ENCODE data around the gene GSTA3.
"Not testable (repeated sequence)": the region's sequence is repeated elsewhere in the genome, so short reads cannot be mapped to it uniquely, and the experiment has no call there.

Gene GSTA3

DNA sequence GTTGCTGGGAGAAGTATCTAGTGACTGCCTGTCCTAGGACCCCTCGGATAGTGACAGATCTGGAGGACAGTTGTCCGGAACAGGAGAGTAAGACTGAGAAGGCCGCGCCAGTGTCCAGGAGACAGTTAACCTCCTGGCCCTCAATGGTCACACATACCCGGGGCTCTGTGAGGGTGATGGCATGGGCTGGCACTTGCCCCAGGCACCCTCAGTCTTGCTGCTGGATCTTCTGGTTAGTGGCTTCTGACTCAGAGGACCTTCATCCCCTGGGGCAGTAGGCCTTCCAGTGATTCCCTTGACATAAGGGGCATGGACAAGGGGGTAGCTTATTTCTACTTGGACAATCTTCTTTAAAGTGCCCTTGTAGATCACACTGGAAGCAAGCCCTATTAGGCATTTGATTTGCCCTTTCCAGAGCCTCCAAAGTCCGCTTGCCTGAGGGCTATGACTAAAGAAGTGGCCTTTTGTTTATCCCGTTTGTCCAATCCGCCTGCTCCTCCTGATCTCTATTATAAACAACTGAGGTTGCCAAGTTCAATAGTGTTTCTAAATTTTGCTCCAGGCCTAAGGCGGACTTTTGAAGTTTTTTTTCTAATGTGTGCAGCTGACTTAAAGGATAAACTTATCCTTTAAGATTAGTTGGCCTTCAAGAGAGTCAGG lies 8.7 kb upstream of the GSTA3 start:
- not testable (repeated sequence) for DNase-seq; H4K20me1 ChIP-seq (ENCODE audit: insufficient read depth, low read length); H3K27me3 ChIP-seq (replicated peaks; ENCODE audit: insufficient read depth, low read length); H3F3A ChIP-seq (ENCODE audit: insufficient read depth, low read length); H2AFZ ChIP-seq (ENCODE audit: low read length); H3K9me3 ChIP-seq (replicated peaks; ENCODE audit: insufficient read depth, low read length); H3K4me3 ChIP-seq (ENCODE audit: low read length); H3K79me2 ChIP-seq (ENCODE audit: low read length); H3K4me1 ChIP-seq (ENCODE audit: low read length); H3K36me3 ChIP-seq (replicated peaks; ENCODE audit: insufficient read depth, low read length); H3K9me2 ChIP-seq (replicated peaks; ENCODE audit: insufficient read depth, low read length); H3K27ac ChIP-seq (ENCODE audit: low read length); H3K9ac ChIP-seq (ENCODE audit: low read length); H3K4me2 ChIP-seq (ENCODE audit: low read depth, low read length)

DNA sequence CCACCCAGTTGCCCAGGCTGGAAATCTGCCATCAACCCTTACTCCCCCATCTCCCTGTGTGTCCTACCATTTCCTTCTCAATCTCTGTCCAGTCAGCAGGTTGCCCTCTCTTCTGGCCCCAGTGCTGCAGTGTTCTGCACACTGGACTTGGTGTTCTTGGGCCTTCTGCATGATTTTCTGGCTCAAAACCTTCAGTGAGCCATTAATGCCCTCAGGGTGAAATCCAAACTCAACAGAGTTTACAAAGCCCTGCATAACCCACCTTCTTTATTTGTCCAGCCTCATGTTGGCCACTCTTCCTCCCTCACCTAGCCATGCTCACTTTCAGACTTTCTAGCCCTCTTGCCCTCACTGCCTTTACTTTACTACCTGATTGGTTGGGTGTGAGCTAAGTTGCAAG lies 5.0 kb upstream of the GSTA3 start:
- H3K27me3 ChIP-seq (replicated peaks; ENCODE audit: insufficient read depth, low read length), result no peaks in the 10 kb centered on the region
- H3K4me1 ChIP-seq (ENCODE audit: low read length), result no peaks in the 10 kb centered on the region
- no peak overlapping the region for H3K4me3 ChIP-seq (ENCODE audit: low read length)
- no peaks in the 10 kb centered on the region for H4K20me1 ChIP-seq (ENCODE audit: insufficient read depth, low read length)
- H3K9me2 ChIP-seq (replicated peaks; ENCODE audit: insufficient read depth, low read length), result no peaks in the 10 kb centered on the region
- no peaks in the 10 kb centered on the region for H3F3A ChIP-seq (ENCODE audit: insufficient read depth, low read length)
- TF ChIP-seq, protein P1, sequence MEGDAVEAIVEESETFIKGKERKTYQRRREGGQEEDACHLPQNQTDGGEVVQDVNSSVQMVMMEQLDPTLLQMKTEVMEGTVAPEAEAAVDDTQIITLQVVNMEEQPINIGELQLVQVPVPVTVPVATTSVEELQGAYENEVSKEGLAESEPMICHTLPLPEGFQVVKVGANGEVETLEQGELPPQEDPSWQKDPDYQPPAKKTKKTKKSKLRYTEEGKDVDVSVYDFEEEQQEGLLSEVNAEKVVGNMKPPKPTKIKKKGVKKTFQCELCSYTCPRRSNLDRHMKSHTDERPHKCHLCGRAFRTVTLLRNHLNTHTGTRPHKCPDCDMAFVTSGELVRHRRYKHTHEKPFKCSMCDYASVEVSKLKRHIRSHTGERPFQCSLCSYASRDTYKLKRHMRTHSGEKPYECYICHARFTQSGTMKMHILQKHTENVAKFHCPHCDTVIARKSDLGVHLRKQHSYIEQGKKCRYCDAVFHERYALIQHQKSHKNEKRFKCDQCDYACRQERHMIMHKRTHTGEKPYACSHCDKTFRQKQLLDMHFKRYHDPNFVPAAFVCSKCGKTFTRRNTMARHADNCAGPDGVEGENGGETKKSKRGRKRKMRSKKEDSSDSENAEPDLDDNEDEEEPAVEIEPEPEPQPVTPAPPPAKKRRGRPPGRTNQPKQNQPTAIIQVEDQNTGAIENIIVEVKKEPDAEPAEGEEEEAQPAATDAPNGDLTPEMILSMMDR (IDR thresholded peaks at IDR 0.05; ENCODE audit: low read length), result no peak
- no peak for TF ChIP-seq EZH2 (optimal IDR thresholded peaks at IDR 0.05; ENCODE audit: low read depth, low read length)
- H3K9ac ChIP-seq (ENCODE audit: low read length), result no peak overlapping the region
- H2AFZ ChIP-seq (ENCODE audit: low read length), result no peak overlapping the region
- no peak overlapping the region for H3K27ac ChIP-seq (ENCODE audit: low read length)
- no peak overlapping the region for H3K4me2 ChIP-seq (ENCODE audit: low read depth, low read length)
- no peaks in the 10 kb centered on the region for H3K9me3 ChIP-seq (replicated peaks; ENCODE audit: insufficient read depth, low read length)
- no peaks in the 10 kb centered on the region for H3K36me3 ChIP-seq (replicated peaks; ENCODE audit: insufficient read depth, low read length)
- DNase-seq, result no peak
- H3K79me2 ChIP-seq (ENCODE audit: low read length), result no peaks in the 10 kb centered on the region

DNA sequence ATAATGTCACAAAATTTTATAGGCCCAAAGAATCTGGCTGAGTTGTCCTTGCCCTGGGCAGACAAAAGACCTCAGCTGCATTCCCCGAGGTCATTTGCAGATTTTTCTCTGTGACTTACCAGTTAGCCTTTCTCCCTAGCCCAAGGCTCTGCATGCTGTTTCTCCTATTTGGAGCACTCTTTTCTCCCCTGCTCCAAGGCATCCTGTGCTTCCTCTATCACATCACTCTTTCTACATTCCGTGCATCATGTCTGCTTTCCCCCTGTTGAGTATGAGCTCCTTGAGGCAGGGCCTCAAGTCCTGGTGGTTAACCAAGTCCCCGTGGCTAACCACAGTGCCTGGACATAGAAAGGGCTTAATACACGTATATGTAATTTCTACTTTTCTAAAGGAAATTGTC lies 593 bp upstream of the GSTA3 start:
- Histone ChIP-seq H3K9me2 (replicated peaks; ENCODE audit: insufficient read depth, low read length) (no peaks in the 10 kb centered on the region), H3K27me3 (replicated peaks; ENCODE audit: insufficient read depth, low read length) (no peaks in the 10 kb centered on the region), H3F3A (ENCODE audit: insufficient read depth, low read length) (no peaks in the 10 kb centered on the region), H3K9me3 (replicated peaks; ENCODE audit: insufficient read depth, low read length) (no peaks in the 10 kb centered on the region), H3K36me3 (replicated peaks; ENCODE audit: insufficient read depth, low read length) (no peaks in the 10 kb centered on the region), H3K27ac (ENCODE audit: low read length) (no peak overlapping the region), H3K4me3 (ENCODE audit: low read length) (no peak overlapping the region), H3K9ac (ENCODE audit: low read length) (no peak overlapping the region), H3K4me2 (ENCODE audit: low read depth, low read length) (no peak overlapping the region), H4K20me1 (ENCODE audit: insufficient read depth, low read length) (no peaks in the 10 kb centered on the region), H3K4me1 (ENCODE audit: low read length) (no peaks in the 10 kb centered on the region), H2AFZ (ENCODE audit: low read length) (no peak overlapping the region), H3K79me2 (ENCODE audit: low read length) (no peaks in the 10 kb centered on the region)
- TF ChIP-seq, protein P1 (IDR thresholded peaks at IDR 0.05; ENCODE audit: low read length), result no peak
- no peak for TF ChIP-seq EZH2 (optimal IDR thresholded peaks at IDR 0.05; ENCODE audit: low read depth, low read length)
- TF ChIP-seq EZH2phosphoT487 (IDR thresholded peaks at IDR 0.05; ENCODE audit: low read length), result no peak
- DNase-seq, result no peak

DNA sequence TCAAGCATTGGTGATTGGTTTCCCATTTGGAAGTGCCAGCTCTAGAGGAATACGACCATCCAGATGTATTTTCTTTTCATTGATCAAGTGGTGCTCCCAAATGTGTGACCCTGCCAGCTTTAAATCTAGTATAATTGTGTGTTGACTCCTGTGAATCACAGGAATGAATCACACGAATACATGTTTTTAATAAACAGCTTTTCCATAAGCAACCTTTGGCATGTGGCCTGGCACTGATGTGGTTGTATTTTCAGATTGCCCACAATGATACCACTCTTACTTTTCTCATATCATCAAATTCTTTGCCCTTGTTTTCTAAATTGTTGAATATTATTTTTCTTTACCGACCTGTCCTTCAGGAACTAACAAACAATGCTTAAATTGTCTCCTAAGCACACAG lies 367 bp downstream of the GSTA3 start:
- H2AFZ ChIP-seq (ENCODE audit: low read length), result no peak overlapping the region
- TF ChIP-seq, protein P1 (IDR thresholded peaks at IDR 0.05; ENCODE audit: low read length), result no peak
- TF ChIP-seq EZH2 (optimal IDR thresholded peaks at IDR 0.05; ENCODE audit: low read depth, low read length) (no peak), EZH2phosphoT487 (IDR thresholded peaks at IDR 0.05; ENCODE audit: low read length) (no peak)
- no peaks in the 10 kb centered on the region for H3K36me3 ChIP-seq (replicated peaks; ENCODE audit: insufficient read depth, low read length)
- DNase-seq, result no peak
- H3K9me3 ChIP-seq (replicated peaks; ENCODE audit: insufficient read depth, low read length), result no peaks in the 10 kb centered on the region
- H3K27ac ChIP-seq (ENCODE audit: low read length), result no peak overlapping the region
- H3K9ac ChIP-seq (ENCODE audit: low read length), result no peak overlapping the region
- H3K9me2 ChIP-seq (replicated peaks; ENCODE audit: insufficient read depth, low read length), result no peaks in the 10 kb centered on the region
- H3K4me2 ChIP-seq (ENCODE audit: low read depth, low read length), result no peak overlapping the region
- H3K4me1 ChIP-seq (ENCODE audit: low read length), result no peaks in the 10 kb centered on the region
- H3K27me3 ChIP-seq (replicated peaks; ENCODE audit: insufficient read depth, low read length), result no peaks in the 10 kb centered on the region
- H3K4me3 ChIP-seq (ENCODE audit: low read length), result no peak overlapping the region
- H3K79me2 ChIP-seq (ENCODE audit: low read length), result no peaks in the 10 kb centered on the region
- H4K20me1 ChIP-seq (ENCODE audit: insufficient read depth, low read length), result no peaks in the 10 kb centered on the region
- no peaks in the 10 kb centered on the region for H3F3A ChIP-seq (ENCODE audit: insufficient read depth, low read length)

All from MM.1S (cell line).